CD4-positive, alpha-beta T cell (primary cell): ENCODE measurements around the gene TMA7. TPM values are rescaled to one million over a fixed set of nuclear protein-coding genes. Genes with fewer than 3 reads are reported as not detected.

Experiments
- ATAC-seq: fragments of 200-7000 bp; cut with Tn5 transposase; one replicate; pipeline ENCODE4 v1.10.0; 2022; ENCODE audit warnings: mild to moderate bottlenecking; ENCODE audit not compliant: poor library complexity
- CTCF ChIA-PET: fragments of 350-600 bp; sonication (Branson Sonifier 250); formaldehyde crosslinking; loops from one replicate; lab custom pipeline; 2021; ENCODE audit warnings: antibody characterized with exemption, inconsistent platforms; lab: Charles Lee
- POLR2A ChIA-PET: fragments of 350-600 bp; sonication (Branson Sonifier 250); formaldehyde crosslinking; loops from one replicate; lab custom pipeline; 2021; ENCODE audit warnings: antibody characterized with exemption, inconsistent platforms; lab: Charles Lee
- DNase-seq, 14 experiments: peaks; one replicate each; pipeline ENCODE4 v3.0.0-alpha.2; 2013 to 2020; ENCODE audit warnings: mixed read lengths in 2 of 14
- H3K27ac ChIP-seq, 2 donors: one replicate each; pipeline versions ENCODE4 v1.5.1 to v1.7.0; 2013; ENCODE audit warnings: low read length in 2 of 2, low read depth in 1 of 2, mild to moderate bottlenecking in 1 of 2
- H3K27me3 ChIP-seq, 2 experiments: 1 replicate in 1 of 2; 2 replicates in 1 of 2; pipeline versions ENCODE4 v1.6.1 to v1.7.0; 2013; ENCODE audit warnings: low read length in 2 of 2, control low read depth in 1 of 2, mild to moderate bottlenecking in 1 of 2, moderate library complexity in 1 of 2; ENCODE audit not compliant: insufficient read depth in 2 of 2, control insufficient read depth in 1 of 2
- H3K36me3 ChIP-seq: one replicate; pipeline ENCODE4 v1.6.1; 2013; ENCODE audit warnings: low read length, control low read depth; ENCODE audit not compliant: insufficient read depth
- H3K4me1 ChIP-seq: one replicate; pipeline ENCODE4 v1.6.1; 2013; ENCODE audit warnings: low read length, control low read depth; ENCODE audit not compliant: insufficient read depth
- H3K4me3 ChIP-seq: one replicate; pipeline ENCODE4 v1.5.1; 2013; ENCODE audit warnings: mild to moderate bottlenecking, low read length, moderate library complexity
- H3K9me3 ChIP-seq, 2 experiments: 1 replicate in 1 of 2; 2 replicates in 1 of 2; pipeline versions ENCODE4 v1.6.1 to v1.7.0; 2013; ENCODE audit warnings: low read length in 2 of 2, mild to moderate bottlenecking in 2 of 2, control low read depth in 1 of 2, moderate library complexity in 1 of 2; ENCODE audit not compliant: control insufficient read depth in 1 of 2, insufficient read depth in 1 of 2
- H3K27ac Mint-ChIP-seq: one replicate; pipeline ENCODE4 v1.8.0; 2020; ENCODE audit warnings: mixed read lengths
- H3K27me3 Mint-ChIP-seq: one replicate; pipeline ENCODE4 v1.8.0; 2021; ENCODE audit warnings: mixed read lengths
- H3K36me3 Mint-ChIP-seq: one replicate; pipeline ENCODE4 v1.8.0; 2021; ENCODE audit warnings: low read depth, mixed read lengths
- H3K4me1 Mint-ChIP-seq: one replicate; pipeline ENCODE4 v1.8.0; 2021; ENCODE audit warnings: low read depth, mixed read lengths
- H3K4me3 Mint-ChIP-seq: one replicate; pipeline ENCODE4 v1.8.0; 2020; ENCODE audit warnings: mild to moderate bottlenecking, mixed read lengths
- H3K9me3 Mint-ChIP-seq: one replicate; pipeline ENCODE4 v1.8.0; 2020; ENCODE audit warnings: mixed read lengths
- CTCF ChIP-seq: fragments of 200-600 bp; IDR thresholded peaks from one replicate; pipeline ENCODE4 v1.8.0; 2022; ENCODE audit warnings: antibody characterized with exemption, mild to moderate bottlenecking
- intact Hi-C, 2 experiments: fragments of 100-400 bp; cut with DNase I in 1 of 2; cut with micrococcal nuclease in 1 of 2; formaldehyde crosslinking; loops; one replicate each; pipeline versions ENCODE4 v1.15.1 to v1.9.0; 2023 to 2025; cut with DNase I, micrococcal nuclease
- total RNA-seq, 174 experiments: library from RNA in 2 of 174; stranded (reverse) in 2 of 174; gene quantifications; one replicate each; pipeline ENCODE4 v1.2.3 and lab custom pipeline; 2021 to 2026

TMA7 gene
- total RNA-seq, 2 experiments from 2014 or later: 289 to 297 TPM

- H3K4me1 ChIP-seq: peaks cover 27% of the 10 kb centered on the region
- H3K27me3 ChIP-seq: no peaks in the 10 kb centered on the region
- ChIA-PET POLR2A (interaction anchor here (3.1 kb wide), 1 partner anchor 10 kb away, joined by 19 read pairs; the partner anchor contains the start of genes CCDC51 and TMA7), CTCF (no interaction called here)
- Mint-ChIP-seq H3K36me3 (peaks cover 10% of the 10 kb centered on the region), H3K27me3 (no peaks in the 10 kb centered on the region), H3K27ac (peak within 1 kb of the TSS; percentile 49), H3K4me1 (peaks cover 15% of the 10 kb centered on the region), H3K4me3 (peak within 1 kb of the TSS; percentile 87), H3K9me3 (no peaks in the 10 kb centered on the region)
- intact Hi-C loops: no loop called here
- peaks cover 15% of the 10 kb centered on the region for H3K36me3 ChIP-seq
- H3K27ac ChIP-seq: no peak within 1 kb of the TSS
- ATAC-seq (peak; percentile 37), DNase-seq (peak in 4 of 14 experiments; percentile 15 to 44 (median 33))
- no peak for TF ChIP-seq CTCF
- peak within 1 kb of the TSS; percentile 56 for H3K4me3 ChIP-seq
- H3K9me3 ChIP-seq: no peaks in the 10 kb centered on the region
These were observed 9.9 kb upstream of the TMA7 start, which contains the start of gene PLXNB1 for GRCh38 chr3:48429960-48430707. PLXNB1 (minus strand) TSS chr3:48430086; CDS start chr3:48424611, 5,475 bp downstream.

- H3K27me3 ChIP-seq: no peaks in the 10 kb centered on the region
- no peak for TF ChIP-seq CTCF
- no peak overlapping the region for H3K4me3 ChIP-seq
- no peak for ATAC-seq
- H3K36me3 ChIP-seq: peaks cover 15% of the 10 kb centered on the region
- DNase-seq: no peak
- Mint-ChIP-seq H3K27me3 (no peaks in the 10 kb centered on the region), H3K36me3 (peaks cover 10% of the 10 kb centered on the region), H3K27ac (no peak overlapping the region), H3K4me1 (peaks cover 15% of the 10 kb centered on the region), H3K4me3 (peak overlapping the region; percentile 87), H3K9me3 (no peaks in the 10 kb centered on the region)
- ChIA-PET POLR2A (interaction anchor here (3.1 kb wide), 1 partner anchor 9 kb away, joined by 19 read pairs; the partner anchor contains the start of genes CCDC51 and TMA7), CTCF (no interaction called here)
- intact Hi-C loops: no loop called here
- no peaks in the 10 kb centered on the region for H3K9me3 ChIP-seq
- H3K27ac ChIP-seq: no peak overlapping the region
- H3K4me1 ChIP-seq: peaks cover 28% of the 10 kb centered on the region
These were observed 9.4 kb upstream of the TMA7 start for GRCh38 chr3:48430708-48431101.

GRCh38 chr3:48431224-48432029 lies 8.6 kb upstream of the TMA7 start:
- intact Hi-C loops: no loop called here
- H3K4me3 ChIP-seq: no peak overlapping the region
- no peaks in the 10 kb centered on the region for H3K27me3 ChIP-seq
- H3K9me3 ChIP-seq: no peaks in the 10 kb centered on the region
- no peak for TF ChIP-seq CTCF
- Mint-ChIP-seq H3K27ac (no peak overlapping the region), H3K27me3 (no peaks in the 10 kb centered on the region), H3K4me3 (peak overlapping the region; percentile 87), H3K36me3 (peaks cover 10% of the 10 kb centered on the region), H3K4me1 (peaks cover 15% of the 10 kb centered on the region), H3K9me3 (no peaks in the 10 kb centered on the region)
- ChIA-PET CTCF (no interaction called here), POLR2A (interaction anchor here (0.8 kb wide), 1 partner anchor 8 kb away, joined by 4 read pairs; the partner anchor contains the start of gene CCDC51)
- peaks cover 35% of the 10 kb centered on the region for H3K4me1 ChIP-seq
- H3K27ac ChIP-seq: no peak overlapping the region
- ATAC-seq: no peak
- H3K36me3 ChIP-seq: peaks cover 15% of the 10 kb centered on the region
- DNase-seq: no peak
